GM23338 (cell line): ENCODE results near the gene ZDHHC11B.
"Not testable (repeated sequence)": the region's sequence is repeated elsewhere in the genome, so short reads cannot be mapped to it uniquely, and the experiment has no call there.

ENCODE experiments used
- CREB1 ChIP-seq: fragments of 250-450 bp; sonication (Bioruptor Pico); IDR thresholded peaks from 2 replicates; pipeline ENCODE4 v1.5.0; 2020; ENCODE audit warnings: low read depth, mild to moderate bottlenecking, moderate library complexity
- ETS1 ChIP-seq: IDR thresholded peaks from 2 replicates; pipeline ENCODE4 v1.6.1; 2016; ENCODE audit warnings: antibody characterized with exemption
- EZH2 ChIP-seq: fragments of 200-600 bp; sonication (generic); IDR thresholded peaks from one replicate; pipeline ENCODE4 v1.8.0; 2017; ENCODE audit warnings: antibody characterized with exemption, mild to moderate bottlenecking, low read depth; ENCODE audit not compliant: unreplicated experiment
- EZH2phosphoT487 ChIP-seq: fragments of 200-600 bp; sonication (generic); IDR thresholded peaks from one replicate; pipeline ENCODE4 v1.8.1; 2018; ENCODE audit warnings: antibody characterized with exemption; ENCODE audit not compliant: unreplicated experiment
- JUNB ChIP-seq: IDR thresholded peaks from one replicate; pipeline ENCODE4 v1.6.1; 2016; ENCODE audit warnings: antibody characterized with exemption; ENCODE audit not compliant: unreplicated experiment
- POLR2AphosphoS5 ChIP-seq: IDR thresholded peaks from 2 replicates; pipeline ENCODE4 v1.6.1; 2016; ENCODE audit warnings: antibody characterized with exemption, low read depth
- ZNF331 ChIP-seq: fragments of 250-450 bp; sonication (Bioruptor Pico); IDR thresholded peaks from 2 replicates; pipeline ENCODE4 v1.5.0; 2020; ENCODE audit warnings: low read depth, mild to moderate bottlenecking, moderate library complexity
- TF ChIP-seq, protein P1 (sequence below), 2 experiments: fragments of 200-600 bp in 1 of 2; sonication (generic) in 1 of 2; conservative IDR thresholded peaks; 2 replicates each; pipeline versions ENCODE4 v1.5.1 to v1.6.1; 2016 to 2017; ENCODE audit warnings: antibody characterized with exemption in 2 of 2, low read depth in 2 of 2, mild to moderate bottlenecking in 2 of 2, moderate library complexity in 1 of 2
- TF ChIP-seq, protein P2 (sequence below): IDR thresholded peaks from one replicate; pipeline ENCODE4 v1.6.1; 2018; ENCODE audit warnings: antibody characterized with exemption; ENCODE audit not compliant: unreplicated experiment

DNA sequence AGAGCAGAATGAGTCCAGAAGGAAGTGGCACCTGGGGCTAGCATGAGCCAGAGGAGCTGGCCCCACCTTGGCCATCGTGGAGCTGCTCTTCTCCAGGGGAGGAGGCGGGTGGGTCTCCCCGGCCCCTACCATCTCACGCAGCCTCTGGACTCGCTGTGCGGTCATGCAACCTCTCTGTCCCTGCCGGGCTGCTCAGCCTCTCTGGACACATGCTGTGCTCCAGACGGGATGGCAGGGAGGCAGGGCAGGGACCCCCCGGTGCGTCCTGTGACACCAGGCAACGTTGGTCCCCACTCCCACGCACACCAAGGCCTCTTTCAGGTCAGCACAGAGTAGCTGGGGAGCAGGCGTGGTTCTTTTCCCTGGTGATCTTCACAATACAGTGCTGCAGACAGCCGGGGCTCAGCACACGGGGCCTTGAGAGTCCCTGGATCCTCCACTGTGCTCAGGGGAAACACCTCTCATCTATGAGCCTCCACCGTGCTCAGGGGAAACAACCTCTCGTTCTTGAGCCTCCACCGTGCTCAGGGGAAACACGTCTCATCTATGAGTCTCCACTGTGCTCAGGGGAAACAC, 30.9 kb downstream of the ZDHHC11B start:
- TF ChIP-seq EZH2phosphoT487, EZH2, ZNF331, POLR2AphosphoS5, JUNB, CREB1, ETS1: not testable (repeated sequence)
- TF ChIP-seq, protein P1, sequence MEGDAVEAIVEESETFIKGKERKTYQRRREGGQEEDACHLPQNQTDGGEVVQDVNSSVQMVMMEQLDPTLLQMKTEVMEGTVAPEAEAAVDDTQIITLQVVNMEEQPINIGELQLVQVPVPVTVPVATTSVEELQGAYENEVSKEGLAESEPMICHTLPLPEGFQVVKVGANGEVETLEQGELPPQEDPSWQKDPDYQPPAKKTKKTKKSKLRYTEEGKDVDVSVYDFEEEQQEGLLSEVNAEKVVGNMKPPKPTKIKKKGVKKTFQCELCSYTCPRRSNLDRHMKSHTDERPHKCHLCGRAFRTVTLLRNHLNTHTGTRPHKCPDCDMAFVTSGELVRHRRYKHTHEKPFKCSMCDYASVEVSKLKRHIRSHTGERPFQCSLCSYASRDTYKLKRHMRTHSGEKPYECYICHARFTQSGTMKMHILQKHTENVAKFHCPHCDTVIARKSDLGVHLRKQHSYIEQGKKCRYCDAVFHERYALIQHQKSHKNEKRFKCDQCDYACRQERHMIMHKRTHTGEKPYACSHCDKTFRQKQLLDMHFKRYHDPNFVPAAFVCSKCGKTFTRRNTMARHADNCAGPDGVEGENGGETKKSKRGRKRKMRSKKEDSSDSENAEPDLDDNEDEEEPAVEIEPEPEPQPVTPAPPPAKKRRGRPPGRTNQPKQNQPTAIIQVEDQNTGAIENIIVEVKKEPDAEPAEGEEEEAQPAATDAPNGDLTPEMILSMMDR (conservative IDR thresholded peaks at IDR 0.05; ENCODE audit: low read depth in 2 of 2): not testable (repeated sequence)
- TF ChIP-seq, protein P2, sequence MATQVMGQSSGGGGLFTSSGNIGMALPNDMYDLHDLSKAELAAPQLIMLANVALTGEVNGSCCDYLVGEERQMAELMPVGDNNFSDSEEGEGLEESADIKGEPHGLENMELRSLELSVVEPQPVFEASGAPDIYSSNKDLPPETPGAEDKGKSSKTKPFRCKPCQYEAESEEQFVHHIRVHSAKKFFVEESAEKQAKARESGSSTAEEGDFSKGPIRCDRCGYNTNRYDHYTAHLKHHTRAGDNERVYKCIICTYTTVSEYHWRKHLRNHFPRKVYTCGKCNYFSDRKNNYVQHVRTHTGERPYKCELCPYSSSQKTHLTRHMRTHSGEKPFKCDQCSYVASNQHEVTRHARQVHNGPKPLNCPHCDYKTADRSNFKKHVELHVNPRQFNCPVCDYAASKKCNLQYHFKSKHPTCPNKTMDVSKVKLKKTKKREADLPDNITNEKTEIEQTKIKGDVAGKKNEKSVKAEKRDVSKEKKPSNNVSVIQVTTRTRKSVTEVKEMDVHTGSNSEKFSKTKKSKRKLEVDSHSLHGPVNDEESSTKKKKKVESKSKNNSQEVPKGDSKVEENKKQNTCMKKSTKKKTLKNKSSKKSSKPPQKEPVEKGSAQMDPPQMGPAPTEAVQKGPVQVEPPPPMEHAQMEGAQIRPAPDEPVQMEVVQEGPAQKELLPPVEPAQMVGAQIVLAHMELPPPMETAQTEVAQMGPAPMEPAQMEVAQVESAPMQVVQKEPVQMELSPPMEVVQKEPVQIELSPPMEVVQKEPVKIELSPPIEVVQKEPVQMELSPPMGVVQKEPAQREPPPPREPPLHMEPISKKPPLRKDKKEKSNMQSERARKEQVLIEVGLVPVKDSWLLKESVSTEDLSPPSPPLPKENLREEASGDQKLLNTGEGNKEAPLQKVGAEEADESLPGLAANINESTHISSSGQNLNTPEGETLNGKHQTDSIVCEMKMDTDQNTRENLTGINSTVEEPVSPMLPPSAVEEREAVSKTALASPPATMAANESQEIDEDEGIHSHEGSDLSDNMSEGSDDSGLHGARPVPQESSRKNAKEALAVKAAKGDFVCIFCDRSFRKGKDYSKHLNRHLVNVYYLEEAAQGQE: not testable (repeated sequence)
